Omental fat pad (tissue), 4 donors: ENCODE results near the gene COL6A2. TPM values are rescaled to one million over a fixed set of nuclear protein-coding genes. Genes with fewer than 3 reads are reported as not detected.

Experiments
- ATAC-seq: fragments of 150-250 bp; one replicate; pipeline ENCODE4 v1.9.1; 2016; ENCODE audit warnings: mild to moderate bottlenecking, moderate library complexity; ENCODE audit not compliant: low FRiP score
- DNase-seq: peaks from one replicate; pipeline ENCODE4 v3.0.0-alpha.2; 2019; ENCODE audit warnings: low spot score
- total RNA-seq, 4 donors: library from RNA; depleted of rRNA; stranded (reverse); fragments of >200 nt; gene quantifications; one replicate each; pipeline ENCODE4 v1.1.0, GENCODE V29; 2016
- TF ChIP-seq, protein P1 (sequence below), 3 donors: fragments of 450-650 bp; IDR thresholded peaks; one replicate each; pipeline ENCODE4 v1.5.1; 2016 to 2017; ENCODE audit warnings: antibody characterized with exemption in 3 of 3, mild to moderate bottlenecking in 3 of 3, moderate library complexity in 2 of 3

The COL6A2 gene
- 1,000 to 10,000 TPM in 1 of 4 donors, 100 to 1,000 TPM in 3; 480 to 1,153 (median 616) TPM for total RNA-seq

DNA sequence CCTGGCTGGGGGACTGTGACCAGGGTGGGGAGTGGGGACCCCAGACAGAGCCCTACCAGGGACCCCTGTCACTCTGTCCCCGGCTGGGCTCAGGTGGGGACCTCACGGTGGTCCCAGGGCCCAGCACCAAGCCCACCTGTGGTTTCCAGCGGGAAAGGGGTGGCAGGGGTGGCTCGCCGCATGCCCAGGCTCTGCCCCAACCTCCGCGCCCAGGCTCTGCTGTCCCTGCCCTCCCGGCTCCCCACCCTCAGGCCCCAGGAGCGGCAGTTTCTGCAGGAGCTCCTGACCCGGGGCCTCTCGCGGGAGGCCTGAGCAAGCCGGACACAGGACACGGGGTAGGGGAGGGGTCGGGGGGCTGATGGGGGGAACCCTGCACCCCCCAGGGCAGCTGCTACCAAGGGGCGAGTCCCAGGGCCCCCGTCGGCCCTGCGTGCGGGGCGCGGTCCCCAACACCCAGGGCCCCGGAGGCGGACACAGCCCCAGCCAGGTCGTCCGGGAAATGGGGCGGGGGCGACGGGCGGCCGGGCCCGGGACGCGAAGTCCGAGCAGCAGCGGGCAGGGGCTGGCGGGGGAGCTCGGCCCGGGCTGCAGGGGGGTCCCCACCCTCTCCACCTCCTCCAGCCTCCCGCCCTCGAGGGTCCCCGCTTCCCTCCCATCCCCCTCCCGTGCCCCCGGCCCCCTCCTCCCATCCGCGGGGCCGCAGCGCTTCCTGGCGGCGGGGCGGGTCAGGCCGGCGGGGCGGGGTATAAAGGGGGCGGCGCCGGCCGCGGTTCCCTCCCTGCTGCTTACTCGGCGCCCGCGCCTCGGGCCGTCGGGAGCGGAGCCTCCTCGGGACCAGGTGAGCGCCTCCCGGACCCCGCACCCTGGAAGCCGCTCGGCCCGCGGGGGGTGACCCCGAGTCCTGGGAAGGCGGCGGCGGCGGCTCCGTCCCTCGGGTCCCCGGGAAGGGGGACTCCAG is at the start of gene COL6A2:
COL6A2 (plus strand) TSS at position 777 of the 958 bp plus-strand sequence.
- TF ChIP-seq, protein P1, sequence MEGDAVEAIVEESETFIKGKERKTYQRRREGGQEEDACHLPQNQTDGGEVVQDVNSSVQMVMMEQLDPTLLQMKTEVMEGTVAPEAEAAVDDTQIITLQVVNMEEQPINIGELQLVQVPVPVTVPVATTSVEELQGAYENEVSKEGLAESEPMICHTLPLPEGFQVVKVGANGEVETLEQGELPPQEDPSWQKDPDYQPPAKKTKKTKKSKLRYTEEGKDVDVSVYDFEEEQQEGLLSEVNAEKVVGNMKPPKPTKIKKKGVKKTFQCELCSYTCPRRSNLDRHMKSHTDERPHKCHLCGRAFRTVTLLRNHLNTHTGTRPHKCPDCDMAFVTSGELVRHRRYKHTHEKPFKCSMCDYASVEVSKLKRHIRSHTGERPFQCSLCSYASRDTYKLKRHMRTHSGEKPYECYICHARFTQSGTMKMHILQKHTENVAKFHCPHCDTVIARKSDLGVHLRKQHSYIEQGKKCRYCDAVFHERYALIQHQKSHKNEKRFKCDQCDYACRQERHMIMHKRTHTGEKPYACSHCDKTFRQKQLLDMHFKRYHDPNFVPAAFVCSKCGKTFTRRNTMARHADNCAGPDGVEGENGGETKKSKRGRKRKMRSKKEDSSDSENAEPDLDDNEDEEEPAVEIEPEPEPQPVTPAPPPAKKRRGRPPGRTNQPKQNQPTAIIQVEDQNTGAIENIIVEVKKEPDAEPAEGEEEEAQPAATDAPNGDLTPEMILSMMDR (IDR thresholded peaks at IDR 0.05): no peak
- ATAC-seq (peak; percentile 82), DNase-seq (peak; percentile 28)

DNA sequence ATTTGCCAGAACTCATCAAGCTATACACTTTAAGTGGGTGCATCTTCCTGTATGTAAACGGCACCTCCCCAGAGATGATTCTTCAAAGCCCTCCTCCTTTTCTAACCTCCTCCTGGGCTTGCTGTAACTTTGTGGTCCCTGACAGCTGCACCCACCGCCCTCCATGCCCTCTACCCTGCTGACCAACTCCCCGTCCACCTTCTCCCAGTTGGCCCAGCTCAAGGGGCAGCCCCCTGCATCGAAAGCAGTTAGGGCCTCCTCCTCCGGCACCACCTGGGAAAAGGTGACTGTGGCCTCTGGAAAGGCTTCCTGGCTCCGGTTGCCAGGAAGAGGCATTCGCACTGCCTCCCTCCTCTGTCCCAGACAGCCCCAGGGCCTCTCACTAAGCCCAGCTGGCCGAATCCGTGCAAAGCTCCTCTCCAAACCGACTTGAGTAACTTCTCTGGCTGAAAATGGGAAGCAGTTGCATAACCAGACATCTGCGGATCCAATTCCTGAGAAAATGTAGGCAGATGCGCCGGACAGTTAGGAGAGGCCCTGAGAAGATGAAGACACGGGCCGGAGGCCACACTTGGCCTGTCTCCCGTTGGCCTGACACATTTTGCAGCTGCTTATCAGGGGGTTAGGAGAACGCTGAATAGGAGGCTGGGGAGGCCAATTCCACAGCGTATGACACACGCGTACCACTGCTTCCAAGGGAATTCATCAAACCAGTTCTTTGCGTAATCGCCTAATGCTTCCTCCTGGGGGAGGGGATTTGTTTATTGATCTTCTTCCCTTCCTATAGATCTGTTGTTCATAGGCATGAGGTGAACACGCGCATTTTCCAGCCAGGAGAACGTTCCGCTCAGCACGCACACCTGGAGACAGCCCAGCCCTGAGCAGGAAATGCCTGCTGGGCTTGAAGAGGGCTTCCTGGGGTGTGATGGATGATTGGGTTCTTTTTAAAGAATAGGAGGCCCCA is 48.7 kb upstream of the COL6A2 start:
- DNase-seq (peak; percentile 44), ATAC-seq (peak; percentile 94)
- TF ChIP-seq, protein P1 (IDR thresholded peaks at IDR 0.05): no peak

DNA sequence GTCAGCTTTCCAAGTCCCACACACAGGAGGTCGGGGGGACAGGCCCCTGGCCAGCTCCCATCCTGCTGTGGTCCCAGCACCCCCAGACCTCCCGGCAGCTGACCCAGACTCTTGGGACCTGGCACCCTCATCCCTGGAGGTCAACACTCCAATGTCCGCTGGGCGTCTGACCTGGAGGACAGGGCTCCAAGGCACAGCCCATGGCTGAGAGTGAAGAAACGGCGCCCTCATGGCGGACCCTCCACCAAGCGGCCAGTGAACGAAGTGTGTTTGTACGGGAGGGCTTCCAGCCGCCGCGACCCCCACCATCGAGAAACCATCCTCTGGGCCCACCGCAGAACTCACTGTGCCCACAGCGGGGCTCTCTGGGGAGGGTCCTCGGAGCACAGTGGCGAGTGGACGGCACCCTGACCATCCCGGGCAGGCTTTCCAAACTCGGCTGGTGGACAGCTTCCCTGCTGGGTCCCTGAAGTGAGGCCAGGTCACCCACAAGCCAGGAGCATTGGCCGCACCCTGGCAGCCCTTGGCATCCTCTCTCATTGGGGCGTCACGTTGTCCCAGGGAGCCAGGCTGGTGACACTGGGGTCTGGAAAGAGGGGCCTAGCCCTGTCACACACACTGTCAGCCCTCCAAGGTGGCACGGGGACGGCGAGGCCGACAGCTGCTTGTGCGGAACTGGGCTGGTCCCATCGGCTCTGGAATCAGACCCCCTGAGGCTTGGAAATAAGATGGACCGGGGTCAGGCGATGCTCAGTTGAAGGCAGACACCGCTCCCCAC is 47.8 kb upstream of the COL6A2 start:
- peak; percentile 21 for DNase-seq
- TF ChIP-seq, protein P1 (IDR thresholded peaks at IDR 0.05): no peak
- peak; percentile 5 for ATAC-seq

DNA sequence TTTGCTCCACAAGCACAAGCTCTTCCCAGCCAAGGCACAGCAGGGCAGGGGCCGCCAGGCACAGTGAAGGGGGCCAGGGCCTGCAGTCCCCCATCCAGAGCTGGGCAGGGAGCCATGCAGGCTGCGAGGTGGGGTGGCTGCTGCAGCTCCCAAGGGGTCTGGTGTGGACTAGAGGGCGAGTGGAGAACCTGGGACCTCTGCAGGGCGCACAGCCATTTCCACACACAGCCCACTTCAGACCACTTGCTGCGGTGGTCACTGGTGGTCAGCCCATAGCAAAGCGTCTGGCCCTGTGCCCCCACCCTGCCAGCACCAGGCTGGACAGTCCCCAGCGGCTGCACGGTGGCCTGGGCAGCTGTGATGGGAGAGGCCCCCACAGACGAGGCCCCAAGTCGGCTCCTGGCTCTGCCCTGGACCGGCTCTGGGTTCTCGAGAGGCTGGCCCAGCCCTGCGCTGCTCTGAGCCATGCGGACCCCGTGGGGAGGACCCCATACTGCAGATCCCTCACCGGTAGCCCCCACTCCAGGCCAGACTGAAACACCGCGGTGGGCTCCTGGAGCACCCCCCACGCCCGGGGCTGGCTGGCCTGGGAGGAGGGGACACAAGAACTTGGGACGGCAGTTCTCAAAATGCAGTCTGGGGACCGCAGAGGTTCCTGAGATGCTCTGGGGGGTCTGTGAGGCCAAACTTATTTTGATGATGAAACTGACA is 47.1 kb upstream of the COL6A2 start:
- DNase-seq (no peak), ATAC-seq (no peak)
- TF ChIP-seq, protein P1 (IDR thresholded peaks at IDR 0.05): no peak

DNA sequence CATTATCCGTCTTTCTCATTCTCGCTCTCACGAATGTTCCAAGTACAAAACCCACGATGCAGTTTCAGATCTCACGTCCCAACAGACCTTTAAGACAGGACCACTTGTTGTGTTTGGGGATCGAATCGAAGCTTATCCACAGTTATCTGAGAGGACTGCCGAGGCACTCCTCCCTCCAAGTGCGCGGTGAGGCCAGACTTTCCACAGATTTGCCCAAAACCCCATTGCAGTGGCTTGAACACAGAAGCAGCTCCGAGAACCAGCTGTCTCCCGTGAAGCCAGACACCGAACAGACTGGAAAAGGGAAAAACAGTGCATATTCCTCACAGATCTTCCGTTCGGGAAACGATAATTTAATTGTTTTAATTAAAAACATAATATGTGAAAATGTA is 46.5 kb upstream of the COL6A2 start:
- TF ChIP-seq, protein P1 (IDR thresholded peaks at IDR 0.05): no peak
- ATAC-seq (no peak), DNase-seq (no peak)
